Measurements from ENCODE around the gene CAMK1D. TPM values are rescaled to one million over a fixed set of nuclear protein-coding genes. Genes with fewer than 3 reads are reported as not detected.
A peak's percentile ranks its signal among the peaks of the same experiment; 100 is the strongest.

Gene CAMK1D
- total RNA-seq, 2 experiments from 2014 or later, result 15.4 to 15.5 TPM

GRCh38 chr10:12597788-12598765 lies 248.7 kb downstream of the CAMK1D start:
- peaks cover 54% of the 10 kb centered on the region for H3K4me1 Mint-ChIP-seq
- ChIA-PET POLR2A (no interaction called here), CTCF (interaction anchor here (0.6 to 1.3 kb wide), 3 partner anchors 12 to 271 kb away, joined by 3 read pairs; no protein-coding TSS in a partner anchor)
- H3K27me3 Mint-ChIP-seq, result no peaks in the 10 kb centered on the region
- H3K4me3 Mint-ChIP-seq, result no peak overlapping the region
- H3K9me3 Mint-ChIP-seq, result peaks cover 11% of the 10 kb centered on the region
- peaks cover 39% of the 10 kb centered on the region for H3K36me3 Mint-ChIP-seq (ENCODE audit: low read depth)
- H3K27ac Mint-ChIP-seq, result peak overlapping the region; percentile 55
- DNase-seq, result no peak

GRCh38 chr10:12600652-12601051 lies 251.3 kb downstream of the CAMK1D start:
- H3K4me1 Mint-ChIP-seq, result peaks cover 42% of the 10 kb centered on the region
- peaks cover 4% of the 10 kb centered on the region for H3K9me3 Mint-ChIP-seq
- ChIA-PET POLR2A (no interaction called here), CTCF (interaction anchor here (1.1 kb wide), 1 partner anchor 31 kb away, joined by 6 read pairs; no protein-coding TSS in a partner anchor)
- H3K4me3 Mint-ChIP-seq, result no peak overlapping the region
- DNase-seq, result no peak
- H3K27ac Mint-ChIP-seq, result no peak overlapping the region
- H3K36me3 Mint-ChIP-seq (ENCODE audit: low read depth), result peaks cover 25% of the 10 kb centered on the region
- H3K27me3 Mint-ChIP-seq, result no peaks in the 10 kb centered on the region

GRCh38 chr10:12602521-12602920 lies 253.2 kb downstream of the CAMK1D start:
- Mint-ChIP-seq H3K27ac (no peak overlapping the region), H3K4me3 (no peak overlapping the region), H3K36me3 (ENCODE audit: low read depth) (peaks cover 9% of the 10 kb centered on the region), H3K9me3 (no peaks in the 10 kb centered on the region), H3K4me1 (peaks cover 41% of the 10 kb centered on the region), H3K27me3 (no peaks in the 10 kb centered on the region)
- no peak for DNase-seq
- CTCF ChIA-PET, result interaction anchor here (1.0 to 1.2 kb wide), 2 partner anchors 9 to 31 kb away, joined by 3 read pairs; no protein-coding TSS in a partner anchor
- POLR2A ChIA-PET, result no interaction called here

- H3K36me3 Mint-ChIP-seq (ENCODE audit: low read depth), result peaks cover 5% of the 10 kb centered on the region
- peaks cover 28% of the 10 kb centered on the region for H3K4me1 Mint-ChIP-seq
- ChIA-PET CTCF (interaction anchor here (0.6 kb wide), 1 partner anchor 390 kb away, joined by 5 read pairs; no protein-coding TSS in a partner anchor), POLR2A (no interaction called here)
- no peaks in the 10 kb centered on the region for H3K9me3 Mint-ChIP-seq
- no peak for DNase-seq
- no peak overlapping the region for H3K4me3 Mint-ChIP-seq
- no peaks in the 10 kb centered on the region for H3K27me3 Mint-ChIP-seq
- H3K27ac Mint-ChIP-seq, result no peak overlapping the region
These were observed 254.6 kb downstream of the CAMK1D start for GRCh38 chr10:12603766-12604470.

GRCh38 chr10:12605580-12606405 lies 256.4 kb downstream of the CAMK1D start:
- Mint-ChIP-seq H3K36me3 (ENCODE audit: low read depth) (peaks cover 2% of the 10 kb centered on the region), H3K27me3 (no peaks in the 10 kb centered on the region), H3K9me3 (no peaks in the 10 kb centered on the region), H3K27ac (peak overlapping the region; percentile 97), H3K4me3 (peak overlapping the region; percentile 69), H3K4me1 (peaks cover 27% of the 10 kb centered on the region)
- DNase-seq, result peak; percentile 72
- ChIA-PET CTCF (interaction anchor here (0.8 to 1.4 kb wide), 3 partner anchors 10 to 30 kb away, joined by 3 read pairs; no protein-coding TSS in a partner anchor), POLR2A (interaction anchor here (0.6 to 0.9 kb wide), 2 partner anchors 11 to 18 kb away, joined by 3 read pairs; no protein-coding TSS in a partner anchor)

- ChIA-PET CTCF (interaction anchor here (0.8 to 1.4 kb wide), 2 partner anchors 11 to 16 kb away, joined by 3 read pairs; no protein-coding TSS in a partner anchor), POLR2A (no interaction called here)
- Mint-ChIP-seq H3K27me3 (no peaks in the 10 kb centered on the region), H3K4me3 (peak overlapping the region; percentile 69), H3K4me1 (peaks cover 27% of the 10 kb centered on the region), H3K9me3 (no peaks in the 10 kb centered on the region), H3K36me3 (ENCODE audit: low read depth) (peaks cover 2% of the 10 kb centered on the region), H3K27ac (peak overlapping the region; percentile 97)
- DNase-seq, result no peak
These were observed 257.1 kb downstream of the CAMK1D start for GRCh38 chr10:12606461-12606860.

GRCh38 chr10:12608761-12609160 lies 259.4 kb downstream of the CAMK1D start:
- CTCF ChIA-PET, result interaction anchor here (0.6 kb wide), 1 partner anchor 39 kb away, joined by 3 read pairs; no protein-coding TSS in a partner anchor
- H3K9me3 Mint-ChIP-seq, result no peaks in the 10 kb centered on the region
- H3K36me3 Mint-ChIP-seq (ENCODE audit: low read depth), result no peaks in the 10 kb centered on the region
- H3K27me3 Mint-ChIP-seq, result no peaks in the 10 kb centered on the region
- H3K4me3 Mint-ChIP-seq, result no peak overlapping the region
- peaks cover 27% of the 10 kb centered on the region for H3K4me1 Mint-ChIP-seq
- POLR2A ChIA-PET, result no interaction called here
- no peak for DNase-seq
- no peak overlapping the region for H3K27ac Mint-ChIP-seq

- Mint-ChIP-seq H3K9me3 (no peaks in the 10 kb centered on the region), H3K27me3 (no peaks in the 10 kb centered on the region), H3K4me3 (no peak overlapping the region), H3K27ac (no peak overlapping the region), H3K4me1 (peaks cover 27% of the 10 kb centered on the region), H3K36me3 (ENCODE audit: low read depth) (no peaks in the 10 kb centered on the region)
- DNase-seq, result no peak
- POLR2A ChIA-PET, result no interaction called here
- CTCF ChIA-PET, result interaction anchor here (1.1 kb wide), 1 partner anchor 11 kb away, joined by 3 read pairs; no protein-coding TSS in a partner anchor
These were observed 260.1 kb downstream of the CAMK1D start for GRCh38 chr10:12609435-12609834.

GRCh38 chr10:12613136-12613535 lies 263.8 kb downstream of the CAMK1D start:
- ChIA-PET CTCF (no interaction called here), POLR2A (no interaction called here)
- DNase-seq, result no peak
- H3K27ac Mint-ChIP-seq, result no peak overlapping the region
- H3K4me1 Mint-ChIP-seq, result peaks cover 2% of the 10 kb centered on the region
- H3K27me3 Mint-ChIP-seq, result no peaks in the 10 kb centered on the region
- no peaks in the 10 kb centered on the region for H3K9me3 Mint-ChIP-seq
- H3K36me3 Mint-ChIP-seq (ENCODE audit: low read depth), result no peaks in the 10 kb centered on the region
- H3K4me3 Mint-ChIP-seq, result no peak overlapping the region

GRCh38 chr10:12614177-12614995 lies 265.0 kb downstream of the CAMK1D start:
- DNase-seq, result no peak
- CTCF ChIA-PET, result interaction anchor here (1.0 kb wide), 1 partner anchor 23 kb away, joined by 4 read pairs; no protein-coding TSS in a partner anchor
- Mint-ChIP-seq H3K27me3 (no peaks in the 10 kb centered on the region), H3K27ac (no peak overlapping the region), H3K4me1 (peaks cover 2% of the 10 kb centered on the region), H3K36me3 (ENCODE audit: low read depth) (no peaks in the 10 kb centered on the region), H3K4me3 (no peak overlapping the region), H3K9me3 (no peaks in the 10 kb centered on the region)
- POLR2A ChIA-PET, result no interaction called here

GRCh38 chr10:12615296-12616220 lies 266.2 kb downstream of the CAMK1D start:
- no peak overlapping the region for H3K4me3 Mint-ChIP-seq
- peaks cover 3% of the 10 kb centered on the region for H3K4me1 Mint-ChIP-seq
- H3K36me3 Mint-ChIP-seq (ENCODE audit: low read depth), result no peaks in the 10 kb centered on the region
- CTCF ChIA-PET, result no interaction called here
- no peaks in the 10 kb centered on the region for H3K27me3 Mint-ChIP-seq
- H3K27ac Mint-ChIP-seq, result no peak overlapping the region
- H3K9me3 Mint-ChIP-seq, result no peaks in the 10 kb centered on the region
- POLR2A ChIA-PET, result no interaction called here
- DNase-seq, result no peak
